CD4-positive, alpha-beta T cell treated with Interleukin-1 beta for 1 hour (primary cell): ENCODE measurements around the gene PIK3CA.
"Not testable (repeated sequence)": the region's sequence is repeated elsewhere in the genome, so short reads cannot be mapped to it uniquely, and the experiment has no call there.

Source experiments
- DNase-seq, 2 donors: peaks; one replicate each; pipeline ENCODE4 v3.0.0-alpha.2; 2020 to 2022

The PIK3CA gene

GRCh38 chr3:179215550-179215949, 67.4 kb downstream of the PIK3CA start:
- DNase-seq = not testable (repeated sequence)

- DNase-seq = not testable (repeated sequence)
Observed at GRCh38 chr3:179218213-179218612, 70.1 kb downstream of the PIK3CA start.

- DNase-seq = no peak
Observed at GRCh38 chr3:179223548-179223947, 75.4 kb downstream of the PIK3CA start.

GRCh38 chr3:179224584-179224983, 76.4 kb downstream of the PIK3CA start:
- no peak for DNase-seq

GRCh38 chr3:179227349-179227748, 79.2 kb downstream of the PIK3CA start:
- no peak for DNase-seq

GRCh38 chr3:179229177-179229576, 81.0 kb downstream of the PIK3CA start:
- DNase-seq = no peak

- DNase-seq = no peak
Observed at GRCh38 chr3:179233043-179233442, 84.9 kb downstream of the PIK3CA start.

- no peak for DNase-seq
Observed at GRCh38 chr3:179234199-179234598, 86.0 kb downstream of the PIK3CA start.

GRCh38 chr3:179236669-179237301, 88.6 kb downstream of the PIK3CA start:
- DNase-seq = no peak

GRCh38 chr3:179240299-179240698, 92.1 kb downstream of the PIK3CA start:
- not testable (repeated sequence) for DNase-seq

GRCh38 chr3:179242859-179243258, 94.7 kb downstream of the PIK3CA start:
- DNase-seq = not testable (repeated sequence)

- DNase-seq = no peak
Observed at GRCh38 chr3:179244878-179245277, 96.7 kb downstream of the PIK3CA start.

- DNase-seq = no peak
Observed at GRCh38 chr3:179247289-179248015, 99.3 kb downstream of the PIK3CA start.

- no peak for DNase-seq
Observed at GRCh38 chr3:179250803-179251476, 102.8 kb downstream of the PIK3CA start, which contains the start of gene KCNMB3. KCNMB3 (minus strand) TSS chr3:179251114; CDS start chr3:179250990, 124 bp downstream.

- DNase-seq = no peak
Observed at GRCh38 chr3:179256813-179257212, 108.7 kb downstream of the PIK3CA start.

GRCh38 chr3:179257742-179258141, 109.6 kb downstream of the PIK3CA start:
- not testable (repeated sequence) for DNase-seq

GRCh38 chr3:179258820-179259219, 110.7 kb downstream of the PIK3CA start:
- no peak for DNase-seq

GRCh38 chr3:179259959-179260756, 112.0 kb downstream of the PIK3CA start:
- DNase-seq = not testable (repeated sequence)

- DNase-seq = peak; percentile 74 to 77
Observed at GRCh38 chr3:179260949-179261765, 113.0 kb downstream of the PIK3CA start.

GRCh38 chr3:179263134-179263533, 115.0 kb downstream of the PIK3CA start:
- DNase-seq = no peak

- DNase-seq = no peak
Observed at GRCh38 chr3:179264449-179264848, 116.3 kb downstream of the PIK3CA start.

GRCh38 chr3:179265092-179265491, 116.9 kb downstream of the PIK3CA start:
- DNase-seq = no peak
